Stimulated activated CD8-positive, alpha-beta memory T cell treated with anti-CD3 and anti-CD28 coated beads, Interleukin-7, amount 100 ng/mL, for 1 hour (primary cell): ENCODE data around the gene SLC35B4.

Source experiments
- DNase-seq, 2 donors: peaks; one replicate each; pipeline ENCODE4 v3.0.0-alpha.2; 2020; ENCODE audit warnings: low read depth in 2 of 2

SLC35B4 gene

DNA sequence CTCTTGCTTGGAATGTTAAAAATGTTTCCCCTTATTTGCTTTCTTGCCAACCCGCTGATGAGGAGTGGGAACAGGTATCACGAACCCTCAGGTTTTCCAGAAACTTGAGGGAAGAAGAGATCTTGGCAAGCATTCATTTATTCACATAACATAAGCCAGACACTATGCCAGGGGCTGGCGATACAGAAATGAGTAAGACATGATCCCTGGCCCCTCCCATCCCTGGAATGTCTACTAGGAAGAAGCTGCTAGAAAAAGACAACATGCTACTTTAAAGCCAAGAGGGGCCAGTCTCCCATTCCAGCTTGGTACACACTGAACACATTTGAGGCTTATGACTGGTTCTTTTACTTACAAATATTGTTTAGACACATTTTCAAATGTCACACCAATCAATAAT lies 26.4 kb downstream of the SLC35B4 start:
- no peak for DNase-seq

DNA sequence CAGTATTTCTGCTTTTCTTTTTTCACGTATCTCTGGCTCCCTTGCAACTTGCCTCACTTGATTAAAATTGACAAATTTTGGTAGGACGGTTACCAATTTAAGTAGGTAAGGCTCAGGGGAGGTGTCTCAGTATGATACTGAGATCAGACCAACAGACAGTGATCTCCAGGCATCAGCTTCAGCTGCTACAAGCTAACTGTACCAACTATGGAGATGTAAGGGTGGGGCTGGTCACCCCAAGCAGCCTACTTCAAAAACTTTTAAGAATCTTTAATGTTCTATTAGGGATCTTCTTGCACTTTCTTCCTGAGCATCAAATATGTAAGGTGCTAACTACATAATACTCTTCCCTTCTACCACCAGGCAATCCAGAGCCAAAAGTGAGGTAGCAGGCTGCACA lies 26.9 kb downstream of the SLC35B4 start:
- DNase-seq = no peak

DNA sequence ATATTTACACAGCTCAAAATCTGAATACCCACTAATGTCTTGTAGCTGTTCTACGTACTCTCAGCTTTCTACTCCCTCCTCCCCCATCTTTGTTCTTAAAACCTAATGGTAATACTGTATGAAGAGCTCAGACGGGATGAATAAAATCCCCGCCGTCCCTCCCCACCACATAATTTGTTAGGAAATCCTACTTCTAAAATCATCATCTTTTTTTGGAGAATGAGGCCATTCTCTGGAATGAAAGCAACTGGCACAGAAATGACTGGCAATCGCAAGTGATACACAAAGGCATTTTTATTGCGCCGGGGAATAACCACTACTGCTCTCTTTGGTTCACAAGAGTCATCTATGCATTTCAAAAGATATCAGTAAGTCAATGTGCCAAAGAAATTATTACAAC lies 27.3 kb downstream of the SLC35B4 start:
- no peak for DNase-seq

DNA sequence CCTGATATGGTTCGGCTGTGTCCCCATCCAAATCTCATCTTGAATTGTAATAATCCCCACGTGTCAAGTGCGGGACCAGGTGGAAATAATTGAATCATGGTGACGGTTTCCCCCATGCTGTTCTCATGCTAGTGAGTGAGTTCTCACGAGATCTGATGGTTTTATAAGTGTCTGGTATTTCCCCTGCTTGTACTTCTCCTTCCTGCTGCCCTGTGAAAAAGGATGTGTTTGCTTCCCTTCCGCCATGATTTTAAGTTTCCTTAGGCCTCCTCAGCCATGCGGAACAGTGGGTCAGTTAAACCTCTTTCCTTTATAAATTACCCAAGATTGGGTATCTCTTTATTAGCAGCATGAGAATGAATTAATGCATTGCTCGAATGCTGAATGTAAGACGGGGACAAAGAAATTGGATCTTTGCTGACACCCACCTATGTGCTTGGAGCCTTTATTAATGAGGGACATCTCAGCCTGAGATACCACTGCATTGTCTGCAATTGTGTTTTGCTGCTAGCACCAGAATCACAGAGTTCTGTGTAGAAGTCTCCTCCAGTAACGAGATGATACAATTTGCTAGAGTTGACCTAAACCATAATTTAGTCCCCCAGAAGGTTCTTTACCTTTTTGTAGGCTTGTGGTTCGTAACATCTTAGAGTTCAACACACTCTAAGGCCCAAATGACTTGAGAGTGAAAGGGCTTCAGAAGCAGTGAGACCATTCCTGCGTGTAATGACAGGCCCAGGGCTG lies 28.6 kb downstream of the SLC35B4 start:
- DNase-seq = no peak

DNA sequence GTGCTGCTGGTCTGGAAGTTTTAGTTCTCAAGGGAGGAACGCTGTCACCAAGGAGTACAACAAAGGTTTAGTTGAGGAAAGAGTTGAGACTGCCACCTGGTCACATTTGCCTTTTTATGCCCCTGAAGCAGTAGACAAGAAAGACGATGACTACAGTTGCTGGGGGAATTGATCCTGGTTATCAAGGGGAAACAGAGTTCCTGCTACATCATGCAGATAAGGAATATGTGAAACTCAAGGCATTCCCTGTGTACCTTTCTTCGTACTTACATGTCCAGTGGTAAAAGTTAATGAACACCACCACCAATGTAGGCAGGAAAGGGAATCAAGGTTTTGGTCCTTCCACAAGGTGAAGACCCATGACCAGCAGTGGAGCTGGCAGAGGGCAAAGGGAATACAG lies 31.8 kb downstream of the SLC35B4 start:
- no peak for DNase-seq

DNA sequence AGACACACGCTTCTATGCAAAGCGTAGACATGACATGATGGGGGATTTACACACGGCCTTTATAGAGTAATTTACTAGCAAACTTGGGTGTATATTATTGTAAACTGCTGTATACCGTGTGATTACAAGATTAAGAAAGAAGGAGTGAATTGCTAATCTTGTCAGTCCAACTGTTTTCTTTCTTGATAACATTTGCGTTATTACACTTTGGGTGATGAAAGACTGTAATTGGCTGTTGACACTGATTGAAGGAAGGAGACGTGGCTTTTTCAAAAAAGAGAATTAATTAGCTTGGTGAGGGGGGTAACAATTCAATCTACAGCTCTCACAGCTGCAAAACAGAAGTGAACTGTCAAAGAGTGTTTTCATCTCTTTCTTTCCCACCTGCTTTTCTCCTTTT lies 32.7 kb downstream of the SLC35B4 start:
- DNase-seq = no peak

DNA sequence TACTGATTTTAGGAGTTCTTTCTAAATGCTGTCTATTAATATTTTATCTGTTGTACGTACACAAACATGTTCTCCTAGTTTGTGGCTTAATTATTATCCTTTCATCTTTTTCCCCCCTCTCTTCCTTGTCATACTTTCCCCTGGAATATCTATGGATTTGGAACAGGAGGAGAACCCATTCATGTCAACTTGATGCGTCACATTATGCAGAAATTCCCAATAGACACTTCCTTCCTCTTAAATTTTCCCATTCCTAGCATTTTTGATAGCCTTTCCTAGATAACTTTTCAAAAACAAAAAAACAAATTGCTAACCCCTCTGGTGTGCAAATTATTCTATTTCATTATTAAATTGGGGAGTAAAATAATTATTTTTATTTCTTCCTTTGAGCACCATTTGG lies 36.2 kb downstream of the SLC35B4 start:
- no peak for DNase-seq

DNA sequence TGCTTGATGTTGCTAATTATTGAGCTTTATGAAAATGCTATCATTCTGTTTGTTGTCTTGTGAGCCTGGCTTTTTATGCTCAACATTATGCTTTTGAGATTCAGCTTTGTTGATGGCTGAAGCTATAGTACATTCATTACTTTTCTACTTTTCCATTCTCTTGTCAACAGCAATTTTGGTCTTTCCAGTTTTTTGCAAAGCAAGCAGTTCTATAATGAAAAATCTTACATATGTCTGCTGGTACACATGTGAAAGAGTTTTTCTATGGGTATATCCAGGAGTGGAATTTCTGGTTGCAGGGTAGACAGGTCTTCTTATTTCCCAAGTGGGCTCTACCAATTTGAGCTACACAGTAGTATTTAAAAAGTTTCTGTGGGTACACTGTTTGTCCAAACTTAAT lies 36.8 kb downstream of the SLC35B4 start:
- DNase-seq = no peak

DNA sequence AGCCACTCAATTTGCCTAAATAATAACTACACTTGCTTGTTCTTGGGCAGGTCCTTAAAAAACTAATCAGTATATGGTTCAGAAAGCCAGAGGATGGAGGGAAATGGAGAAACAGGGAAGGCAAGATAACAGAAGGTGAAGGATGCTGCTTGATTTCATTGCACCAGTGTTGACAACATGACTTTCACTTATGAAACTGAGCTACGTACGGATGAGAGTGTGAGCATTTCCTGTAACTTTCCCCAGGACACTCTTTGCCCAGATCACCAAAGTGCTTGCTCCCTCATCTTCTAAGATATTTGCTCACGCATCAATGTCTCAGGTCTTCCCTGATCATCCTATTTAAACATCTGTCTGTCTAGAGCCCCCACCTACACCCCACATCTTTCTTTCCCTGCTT lies 37.4 kb downstream of the SLC35B4 start:
- DNase-seq = no peak

DNA sequence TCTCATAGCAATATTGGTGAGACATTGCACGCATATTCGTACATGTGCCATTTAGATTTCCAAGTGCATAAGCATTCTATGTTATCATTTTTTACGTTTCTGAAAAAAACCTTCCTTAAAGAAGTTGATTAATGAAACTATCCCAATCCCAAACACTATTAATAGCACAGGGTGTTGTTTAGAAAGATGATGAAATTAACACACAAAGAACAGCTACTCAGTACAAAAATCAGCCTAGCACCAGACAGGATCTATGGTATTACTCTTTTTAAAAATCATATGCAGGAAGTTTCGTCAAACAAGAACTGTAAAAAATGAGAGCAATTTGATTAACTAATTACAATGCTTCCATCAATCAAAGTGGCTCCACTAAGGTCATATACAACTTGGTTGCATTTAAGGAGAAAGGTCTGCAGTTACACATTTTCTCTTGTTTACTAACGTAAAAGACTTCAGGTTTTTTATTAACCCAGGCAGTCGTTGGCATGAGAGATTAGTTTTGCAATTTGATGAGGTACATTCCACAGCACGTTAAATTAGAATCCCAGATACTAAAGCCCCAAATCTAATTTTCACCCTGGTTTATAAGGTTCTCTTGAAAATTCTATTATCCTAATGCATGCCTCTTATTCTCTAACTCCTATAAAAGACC lies 38.1 kb downstream of the SLC35B4 start:
- DNase-seq = no peak

DNA sequence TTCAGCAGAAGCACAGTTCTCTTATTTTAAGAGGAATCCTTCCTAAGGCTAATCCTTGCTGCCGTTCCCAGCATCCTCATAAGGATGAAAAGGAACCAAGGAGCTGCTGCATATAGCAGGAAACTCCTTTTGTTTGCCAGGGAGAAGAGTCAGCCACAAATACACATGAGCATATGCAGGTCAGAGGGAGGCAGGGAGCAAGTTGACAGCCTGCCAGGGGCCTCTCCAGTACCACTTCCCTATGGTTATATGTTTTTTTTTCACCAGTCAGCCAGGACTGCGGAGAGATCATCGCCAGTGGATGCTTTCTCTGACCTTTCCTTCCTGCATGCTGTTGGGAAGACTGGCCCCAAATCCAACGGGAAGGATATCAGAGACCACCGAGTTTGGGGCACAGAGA lies 39.8 kb downstream of the SLC35B4 start:
- DNase-seq = no peak

DNA sequence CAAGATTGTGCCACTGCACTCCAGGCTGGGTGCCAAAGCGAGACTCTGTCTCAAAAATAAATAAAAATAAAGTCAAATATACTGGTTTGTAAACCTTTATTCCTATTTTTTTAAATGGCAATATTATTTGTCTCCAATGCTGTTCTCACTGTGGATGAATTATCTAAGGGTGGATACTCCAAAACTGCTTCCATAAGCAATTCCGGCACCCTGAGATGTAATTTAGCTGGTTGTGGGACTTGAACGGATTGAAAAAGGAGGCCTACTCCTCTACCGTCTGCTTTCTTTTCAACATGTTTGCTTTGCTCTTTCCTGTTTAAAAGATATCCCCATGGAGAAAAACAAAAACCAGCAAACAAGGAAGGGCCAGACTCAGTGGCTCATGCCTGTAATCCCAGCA lies 54.4 kb downstream of the SLC35B4 start:
- DNase-seq = no peak

DNA sequence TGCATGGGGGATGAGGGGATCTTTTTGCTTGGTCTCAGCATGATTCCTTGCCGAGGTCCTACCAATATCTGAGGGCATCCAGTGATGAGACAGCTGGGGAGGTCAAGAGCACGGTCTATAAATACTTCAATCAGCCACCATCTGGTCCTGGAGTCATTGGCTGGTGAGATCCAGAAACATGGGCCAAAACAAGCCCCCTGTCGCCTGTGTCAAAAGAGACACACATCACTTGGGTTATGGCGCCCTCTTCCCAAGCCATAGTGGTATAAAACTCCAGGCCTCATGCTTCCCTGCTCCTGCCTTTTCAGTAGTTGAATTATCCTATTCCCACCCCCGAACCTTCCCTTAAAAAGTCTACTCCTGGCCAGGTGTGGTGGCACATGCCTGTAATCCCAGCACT lies 60.9 kb downstream of the SLC35B4 start:
- no peak for DNase-seq

DNA sequence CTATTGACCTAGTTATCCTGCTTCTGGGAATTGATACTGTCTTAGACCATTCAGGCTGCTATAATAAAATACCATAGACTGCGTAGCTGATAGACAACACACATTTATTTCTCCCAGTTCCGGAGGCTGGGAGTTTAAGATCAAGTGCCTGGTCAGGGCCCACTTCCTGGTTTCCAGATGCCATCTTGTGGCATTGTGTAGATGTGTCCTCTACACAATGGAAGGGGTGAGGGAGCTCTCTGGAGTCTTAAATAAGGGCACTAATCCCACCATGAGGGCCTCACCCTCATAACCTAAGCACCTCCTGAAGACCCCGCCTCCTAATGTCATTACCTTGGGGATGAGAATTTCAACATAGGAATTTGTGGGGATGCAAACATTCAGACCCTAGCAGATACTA lies 62.4 kb downstream of the SLC35B4 start:
- no peak for DNase-seq

DNA sequence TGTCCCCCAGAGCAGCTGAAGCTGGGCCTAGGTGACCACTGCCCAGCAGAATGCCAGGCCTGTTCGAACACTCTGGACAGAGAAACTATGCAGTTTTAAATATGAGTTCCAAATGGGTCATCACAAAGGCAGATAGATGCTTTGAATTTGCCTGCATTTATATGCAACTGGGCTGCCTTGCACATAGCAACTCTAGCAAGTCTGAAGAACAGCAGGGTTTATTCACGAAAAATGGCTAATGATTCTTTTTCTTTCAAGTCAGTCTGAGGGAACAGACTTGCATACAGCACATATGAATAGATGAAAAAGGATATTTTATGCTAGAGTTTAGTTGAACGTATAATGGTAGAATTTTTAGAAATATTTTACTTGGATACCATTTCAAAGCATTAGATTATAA lies 68.5 kb downstream of the SLC35B4 start:
- DNase-seq = no peak

DNA sequence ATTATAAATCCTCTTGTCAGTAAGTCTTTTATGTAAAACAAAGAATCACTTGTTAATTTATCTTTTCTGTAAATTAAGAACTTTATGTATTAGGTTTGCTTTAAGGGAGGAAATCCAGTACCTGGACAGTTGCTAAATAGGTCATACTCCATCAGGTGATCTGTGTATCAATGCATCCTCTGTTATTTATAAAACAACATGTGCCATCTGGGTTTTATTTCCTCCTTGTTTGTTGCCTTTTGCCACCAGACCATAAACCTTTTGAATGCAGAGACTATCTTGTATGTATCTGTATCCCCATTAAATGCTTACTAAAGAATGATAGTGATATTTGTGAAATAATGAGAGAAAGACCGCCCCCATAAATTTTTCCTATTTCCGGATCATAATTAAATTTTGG lies 70.0 kb downstream of the SLC35B4 start:
- DNase-seq = no peak

DNA sequence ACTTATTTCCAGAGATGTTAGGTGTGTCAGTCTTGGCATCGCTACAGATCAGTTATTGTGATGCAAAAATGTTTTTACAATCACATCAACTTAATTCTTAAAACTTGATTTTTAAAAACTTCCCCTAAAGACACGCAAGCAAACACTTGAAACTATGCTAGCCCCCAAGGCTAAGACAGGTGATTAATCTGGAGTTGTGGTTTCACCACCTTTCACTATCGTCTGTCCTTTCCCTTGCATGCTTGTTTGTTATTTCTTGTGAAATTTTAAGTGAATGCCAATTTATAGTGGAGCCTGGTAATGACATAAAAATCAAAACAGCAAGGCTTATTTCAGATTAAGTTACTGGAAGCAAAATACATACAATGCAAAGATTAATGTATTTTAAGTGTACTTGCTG lies 70.4 kb downstream of the SLC35B4 start:
- no peak for DNase-seq

DNA sequence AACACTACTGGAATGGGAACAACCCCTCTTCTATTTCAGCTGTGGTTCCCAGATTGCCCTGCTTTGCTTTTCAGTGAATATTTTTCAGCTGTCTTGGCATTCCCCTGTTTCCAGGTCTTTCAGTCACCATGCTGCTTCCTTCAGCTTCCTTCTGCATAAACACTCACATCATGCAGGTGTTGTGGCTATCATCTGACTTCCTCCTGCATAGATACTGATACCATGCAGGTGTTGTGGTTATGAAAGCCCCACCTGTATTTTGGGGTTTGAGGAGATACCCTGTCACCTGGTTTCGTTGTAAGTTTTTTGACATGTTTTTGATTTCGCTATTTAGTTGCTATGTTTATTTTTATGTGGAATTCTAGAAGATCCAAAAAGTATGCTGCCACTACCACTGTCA lies 71.5 kb downstream of the SLC35B4 start:
- DNase-seq = no peak
